Measurements from ENCODE around the gene OPTC. TPM values are rescaled to one million over a fixed set of nuclear protein-coding genes. Genes with fewer than 3 reads are reported as not detected.

The OPTC gene
- total and polyA plus RNA-seq, 10 donors = not detected

GRCh38 chr1:203486618-203487370, 7.2 kb upstream of the OPTC start:
- Histone ChIP-seq H3K27ac (peak overlapping the region in 7 of 8 donors; percentile 57 to 65 (median 60)), H3K36me3 (peaks cover 0 to 16% (median 0%) of the 10 kb centered on the region in 6 donors), H3K27me3 (replicated peaks in 1 of 7) (peaks cover 0 to 14% (median 0%) of the 10 kb centered on the region in 7 donors), H3K4me3 (peak overlapping the region in 3 of 8 donors; percentile 39 to 67 (median 46)), H3K4me1 (peaks cover 8 to 54% (median 14%) of the 10 kb centered on the region in 6 donors), H3K9me3 (no peaks in the 10 kb centered on the region)
- DNase-seq = no peak
- TF ChIP-seq POLR2A (IDR thresholded peaks at IDR 0.05) (no peak), CTCF (IDR thresholded peaks at IDR 0.05 in 8 of 11, conservative IDR thresholded peaks at IDR 0.05 in 3 of 11) (no peak), POLR2AphosphoS5 (IDR thresholded peaks at IDR 0.05) (no peak)
- intact Hi-C loops (cut with DNase I; ENCODE audit: low total_unique reads) = loop anchor here (2.0 to 5.0 kb wide), 2 partner anchors 142 to 219 kb away; no protein-coding TSS in a partner anchor
- 87 to 95% (median 90%) methylated on average over 26 to 28 of the region's 28 CpGs for WGBS, 5 donors

GRCh38 chr1:203488539-203488938, 5.4 kb upstream of the OPTC start:
- peaks cover 0 to 29% (median 0%) of the 10 kb centered on the region in 7 donors for H3K27me3 ChIP-seq (replicated peaks in 1 of 7)
- H3K4me3 ChIP-seq = no peak overlapping the region
- H3K36me3 ChIP-seq = peaks cover 0 to 10% (median 0%) of the 10 kb centered on the region in 6 donors
- H3K4me1 ChIP-seq = peaks cover 8 to 52% (median 14%) of the 10 kb centered on the region in 6 donors
- 78 to 84% (median 79%) methylated on average over 7 of the region's 7 CpGs for WGBS, 5 donors
- DNase-seq = no peak
- TF ChIP-seq POLR2A (IDR thresholded peaks at IDR 0.05) (no peak), POLR2AphosphoS5 (IDR thresholded peaks at IDR 0.05) (no peak), CTCF (IDR thresholded peaks at IDR 0.05 in 8 of 11, conservative IDR thresholded peaks at IDR 0.05 in 3 of 11) (no peak)
- no peak overlapping the region for H3K27ac ChIP-seq
- intact Hi-C loops (cut with DNase I; ENCODE audit: low total_unique reads) = loop anchor here (5.0 kb wide), 1 partner anchor 221 kb away; no protein-coding TSS in a partner anchor
- H3K9me3 ChIP-seq = no peaks in the 10 kb centered on the region

GRCh38 chr1:203490607-203491006, 3.3 kb upstream of the OPTC start:
- no peaks in the 10 kb centered on the region for H3K9me3 ChIP-seq
- 90 to 98% (median 96%) methylated on average over 9 of the region's 9 CpGs for WGBS, 5 donors
- H3K27me3 ChIP-seq (replicated peaks in 1 of 7) = peaks cover 0 to 36% (median 0%) of the 10 kb centered on the region in 7 donors
- intact Hi-C loops (cut with DNase I; ENCODE audit: low total_unique reads) = no loop called here
- H3K4me1 ChIP-seq = peaks cover 8 to 41% (median 14%) of the 10 kb centered on the region in 6 donors
- DNase-seq = no peak
- no peak overlapping the region for H3K27ac ChIP-seq
- TF ChIP-seq CTCF (IDR thresholded peaks at IDR 0.05 in 8 of 11, conservative IDR thresholded peaks at IDR 0.05 in 3 of 11) = no peak
- TF ChIP-seq POLR2A (IDR thresholded peaks at IDR 0.05) = no peak
- no peak for TF ChIP-seq POLR2AphosphoS5 (IDR thresholded peaks at IDR 0.05)
- peaks cover 0 to 5% (median 0%) of the 10 kb centered on the region in 6 donors for H3K36me3 ChIP-seq
- no peak overlapping the region for H3K4me3 ChIP-seq

GRCh38 chr1:203491664-203492063, 2.3 kb upstream of the OPTC start:
- no peak for TF ChIP-seq CTCF (IDR thresholded peaks at IDR 0.05 in 8 of 11, conservative IDR thresholded peaks at IDR 0.05 in 3 of 11)
- peak in 1 of 3 donors; percentile 39 for TF ChIP-seq POLR2AphosphoS5 (IDR thresholded peaks at IDR 0.05)
- H3K27me3 ChIP-seq (replicated peaks in 1 of 7) = peaks cover 0 to 45% (median 0%) of the 10 kb centered on the region in 7 donors
- WGBS, 5 donors = 73 to 83% (median 80%) methylated on average over 9 of the region's 9 CpGs
- H3K36me3 ChIP-seq = peaks cover 0 to 2% (median 0%) of the 10 kb centered on the region in 6 donors
- intact Hi-C loops (cut with DNase I; ENCODE audit: low total_unique reads) = no loop called here
- no peak overlapping the region for H3K27ac ChIP-seq
- peaks cover 8 to 35% (median 14%) of the 10 kb centered on the region in 6 donors for H3K4me1 ChIP-seq
- no peaks in the 10 kb centered on the region for H3K9me3 ChIP-seq
- no peak overlapping the region for H3K4me3 ChIP-seq
- no peak for DNase-seq
